ENCODE data around the gene QRICH2.

DNA sequence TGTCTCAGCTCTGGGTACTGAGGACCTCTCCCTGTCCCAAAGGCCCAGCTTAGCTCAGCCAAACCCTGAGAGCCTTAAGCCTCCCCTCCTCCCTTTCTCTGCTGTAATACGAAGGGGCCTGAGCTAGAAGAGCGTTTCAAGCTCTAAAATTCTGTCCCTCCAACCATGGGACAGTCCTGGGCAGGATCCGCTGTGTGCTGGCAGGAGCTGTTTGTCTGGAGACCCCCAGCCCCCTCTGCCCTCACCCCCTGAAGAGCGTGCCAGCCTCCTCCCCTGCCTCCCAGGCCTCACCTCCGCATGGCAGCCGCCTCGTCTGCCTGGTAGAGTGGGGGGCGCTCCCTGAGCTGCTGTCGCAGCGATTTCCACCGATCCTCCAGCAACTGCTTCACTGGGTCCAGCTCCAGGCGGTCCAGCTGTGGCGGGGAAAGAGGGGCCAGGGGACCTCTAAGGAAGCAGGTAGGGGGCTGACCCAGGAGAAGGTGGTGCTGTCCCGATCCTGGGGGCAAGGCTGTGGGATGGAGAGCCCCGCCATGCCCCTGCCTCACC lies 28.3 kb downstream of the QRICH2 start:
- TF ChIP-seq, protein P1, sequence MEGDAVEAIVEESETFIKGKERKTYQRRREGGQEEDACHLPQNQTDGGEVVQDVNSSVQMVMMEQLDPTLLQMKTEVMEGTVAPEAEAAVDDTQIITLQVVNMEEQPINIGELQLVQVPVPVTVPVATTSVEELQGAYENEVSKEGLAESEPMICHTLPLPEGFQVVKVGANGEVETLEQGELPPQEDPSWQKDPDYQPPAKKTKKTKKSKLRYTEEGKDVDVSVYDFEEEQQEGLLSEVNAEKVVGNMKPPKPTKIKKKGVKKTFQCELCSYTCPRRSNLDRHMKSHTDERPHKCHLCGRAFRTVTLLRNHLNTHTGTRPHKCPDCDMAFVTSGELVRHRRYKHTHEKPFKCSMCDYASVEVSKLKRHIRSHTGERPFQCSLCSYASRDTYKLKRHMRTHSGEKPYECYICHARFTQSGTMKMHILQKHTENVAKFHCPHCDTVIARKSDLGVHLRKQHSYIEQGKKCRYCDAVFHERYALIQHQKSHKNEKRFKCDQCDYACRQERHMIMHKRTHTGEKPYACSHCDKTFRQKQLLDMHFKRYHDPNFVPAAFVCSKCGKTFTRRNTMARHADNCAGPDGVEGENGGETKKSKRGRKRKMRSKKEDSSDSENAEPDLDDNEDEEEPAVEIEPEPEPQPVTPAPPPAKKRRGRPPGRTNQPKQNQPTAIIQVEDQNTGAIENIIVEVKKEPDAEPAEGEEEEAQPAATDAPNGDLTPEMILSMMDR (IDR thresholded peaks at IDR 0.05; ENCODE audit: insufficient read depth, low read depth, low read length), result no peak
- TF ChIP-seq EZH2 (IDR thresholded peaks at IDR 0.05; ENCODE audit: insufficient read depth, low read length), result no peak

Data from astrocyte (in vitro differentiated cells and primary cell).